Gastroesophageal sphincter (tissue), 3 donors: ENCODE data around the gene HDAC4.

ENCODE experiments used
- POLR2A ChIP-seq, 2 donors: fragments of 450-650 bp; IDR thresholded peaks; one replicate each; pipeline ENCODE4 v1.6.1; 2017; ENCODE audit warnings: antibody characterized with exemption in 2 of 2, mild to moderate bottlenecking in 2 of 2, moderate library complexity in 1 of 2
- POLR2AphosphoS5 ChIP-seq: sonication (generic); formaldehyde crosslinking; IDR thresholded peaks from one replicate; pipeline ENCODE4 v1.6.1; 2017; ENCODE audit warnings: antibody characterized with exemption
- TF ChIP-seq, protein P1 (sequence below), 4 experiments: fragments of 200-600 bp in 2 of 4; fragments of 450-650 bp in 2 of 4; sonication (generic) in 1 of 4; IDR thresholded peaks; one replicate each; pipeline ENCODE4 v1.5.1; 2017 to 2019; ENCODE audit warnings: antibody characterized with exemption in 4 of 4, mild to moderate bottlenecking in 2 of 4, moderate library complexity in 2 of 4

GRCh38 chr2:239324456-239324855 is 76.4 kb downstream of the HDAC4 start:
- TF ChIP-seq POLR2AphosphoS5 (no peak), POLR2A (IDR thresholded peaks at IDR 0.05) (no peak)
- TF ChIP-seq, protein P1, sequence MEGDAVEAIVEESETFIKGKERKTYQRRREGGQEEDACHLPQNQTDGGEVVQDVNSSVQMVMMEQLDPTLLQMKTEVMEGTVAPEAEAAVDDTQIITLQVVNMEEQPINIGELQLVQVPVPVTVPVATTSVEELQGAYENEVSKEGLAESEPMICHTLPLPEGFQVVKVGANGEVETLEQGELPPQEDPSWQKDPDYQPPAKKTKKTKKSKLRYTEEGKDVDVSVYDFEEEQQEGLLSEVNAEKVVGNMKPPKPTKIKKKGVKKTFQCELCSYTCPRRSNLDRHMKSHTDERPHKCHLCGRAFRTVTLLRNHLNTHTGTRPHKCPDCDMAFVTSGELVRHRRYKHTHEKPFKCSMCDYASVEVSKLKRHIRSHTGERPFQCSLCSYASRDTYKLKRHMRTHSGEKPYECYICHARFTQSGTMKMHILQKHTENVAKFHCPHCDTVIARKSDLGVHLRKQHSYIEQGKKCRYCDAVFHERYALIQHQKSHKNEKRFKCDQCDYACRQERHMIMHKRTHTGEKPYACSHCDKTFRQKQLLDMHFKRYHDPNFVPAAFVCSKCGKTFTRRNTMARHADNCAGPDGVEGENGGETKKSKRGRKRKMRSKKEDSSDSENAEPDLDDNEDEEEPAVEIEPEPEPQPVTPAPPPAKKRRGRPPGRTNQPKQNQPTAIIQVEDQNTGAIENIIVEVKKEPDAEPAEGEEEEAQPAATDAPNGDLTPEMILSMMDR (IDR thresholded peaks at IDR 0.05): no peak
